OCI-LY7 (cell line): Measurements from ENCODE around the gene BBS5. TPM values are rescaled to one million over a fixed set of nuclear protein-coding genes. Genes with fewer than 3 reads are reported as not detected.

ENCODE experiments used
- BruUV-seq: library from RNA; stranded (reverse); fragments of 400-500 nt; replicated peaks from 2 replicates; lab custom pipeline; 2021; lab: Mats Ljungman, UMichigan
- CTCF ChIA-PET: fragments of 300-600 bp; sonication (Branson Sonifier 250); formaldehyde crosslinking; loops from one replicate; lab custom pipeline; 2022; ENCODE audit warnings: antibody characterized with exemption; ENCODE audit not compliant: unreplicated experiment; lab: Charles Lee
- POLR2A ChIA-PET: fragments of 300-600 bp; sonication (Branson Sonifier 250); formaldehyde crosslinking; loops from one replicate; lab custom pipeline; 2022; ENCODE audit warnings: antibody characterized with exemption; lab: Charles Lee
- DNase-seq: peaks from one replicate; pipeline ENCODE4 v3.0.0-alpha.2; 2015; ENCODE audit warnings: low spot score
- H2AFZ ChIP-seq: fragments of 200-600 bp; sonication (generic), shearing (Covaris generic); 2 replicates; pipeline ENCODE4 v1.6.1; 2014; ENCODE audit warnings: mild to moderate bottlenecking, antibody characterized with exemption, low read length, moderate library complexity
- H3K27ac ChIP-seq: fragments of 200-600 bp; sonication (generic); 2 replicates; pipeline ENCODE4 v1.5.1; 2014; ENCODE audit warnings: mixed run types, low read depth, mild to moderate bottlenecking, moderate library complexity, low read length, inconsistent platforms; ENCODE audit not compliant: poor library complexity, severe bottlenecking
- H3K36me3 ChIP-seq: fragments of 200-600 bp; sonication (generic); 2 replicates; pipeline ENCODE4 v1.6.1; 2014; ENCODE audit warnings: mild to moderate bottlenecking, antibody characterized with exemption, low read length, moderate library complexity, mixed read lengths; ENCODE audit not compliant: insufficient read depth
- H3K4me1 ChIP-seq: fragments of 200-600 bp; sonication (generic); 2 replicates; pipeline ENCODE4 v1.5.1; 2014; ENCODE audit warnings: mild to moderate bottlenecking, low read length; ENCODE audit not compliant: insufficient read depth, poor library complexity, severe bottlenecking
- H3K4me2 ChIP-seq: fragments of 200-600 bp; sonication (generic); 2 replicates; pipeline ENCODE4 v1.6.1; 2014; ENCODE audit warnings: mild to moderate bottlenecking, low read length
- H3K4me3 ChIP-seq: fragments of 200-600 bp; sonication (generic); 2 replicates; pipeline ENCODE4 v1.5.1; 2014; ENCODE audit warnings: mild to moderate bottlenecking, low read depth, low read length; ENCODE audit not compliant: poor library complexity, severe bottlenecking
- H3K79me2 ChIP-seq: fragments of 200-600 bp; sonication (generic); 2 replicates; pipeline ENCODE4 v1.6.1; 2016; ENCODE audit warnings: low read depth, mild to moderate bottlenecking, low read length, moderate library complexity, mixed read lengths; ENCODE audit not compliant: insufficient read depth
- H3K9me2 ChIP-seq: fragments of 200-600 bp; sonication (generic); 2 replicates; pipeline ENCODE4 v1.6.1; 2016; ENCODE audit warnings: mild to moderate bottlenecking, low read length, mixed read lengths; ENCODE audit not compliant: insufficient read depth
- H3K9me3 ChIP-seq: fragments of 200-600 bp; sonication (generic); 2 replicates; pipeline ENCODE4 v1.6.1; 2014; ENCODE audit warnings: mild to moderate bottlenecking, mixed run types, low read length, mixed read lengths
- H4K20me1 ChIP-seq: fragments of 200-600 bp; sonication (generic); 2 replicates; pipeline ENCODE4 v1.6.1; 2014; ENCODE audit warnings: mild to moderate bottlenecking, antibody characterized with exemption, low read length, moderate library complexity, mixed read lengths; ENCODE audit not compliant: insufficient read depth
- EZH2phosphoT487 ChIP-seq: fragments of 200-600 bp; sonication (generic); IDR thresholded peaks from 2 replicates; pipeline ENCODE4 v1.6.1; 2018; ENCODE audit warnings: low read depth, borderline replicate concordance, mild to moderate bottlenecking, mixed run types, antibody characterized with exemption, low read length, moderate library complexity, mixed read lengths
- intact Hi-C: fragments of 100-400 bp; cut with micrococcal nuclease; formaldehyde crosslinking; loops from one replicate; pipeline ENCODE4 v1.10.0; 2022; ENCODE audit not compliant: unreplicated experiment
- total RNA-seq, 2 experiments: library from RNA; depleted of rRNA in 1 of 2; stranded (reverse); fragments of >200 nt in 1 of 2; shearing (Covaris generic) in 1 of 2; gene quantifications; 2 replicates each; pipeline ENCODE4 v1.2.3, GENCODE V29; 2014 to 2022
- TF ChIP-seq, protein P1 (sequence below): fragments of 200-600 bp; sonication (generic); conservative IDR thresholded peaks from 2 replicates; pipeline ENCODE4 v1.5.1; 2014; ENCODE audit warnings: mild to moderate bottlenecking, antibody characterized with exemption, low read length, moderate library complexity, mixed read lengths

Gene BBS5
- total RNA-seq, 2 experiments from 2014 or later = 0.11 to 0.13 TPM

DNA sequence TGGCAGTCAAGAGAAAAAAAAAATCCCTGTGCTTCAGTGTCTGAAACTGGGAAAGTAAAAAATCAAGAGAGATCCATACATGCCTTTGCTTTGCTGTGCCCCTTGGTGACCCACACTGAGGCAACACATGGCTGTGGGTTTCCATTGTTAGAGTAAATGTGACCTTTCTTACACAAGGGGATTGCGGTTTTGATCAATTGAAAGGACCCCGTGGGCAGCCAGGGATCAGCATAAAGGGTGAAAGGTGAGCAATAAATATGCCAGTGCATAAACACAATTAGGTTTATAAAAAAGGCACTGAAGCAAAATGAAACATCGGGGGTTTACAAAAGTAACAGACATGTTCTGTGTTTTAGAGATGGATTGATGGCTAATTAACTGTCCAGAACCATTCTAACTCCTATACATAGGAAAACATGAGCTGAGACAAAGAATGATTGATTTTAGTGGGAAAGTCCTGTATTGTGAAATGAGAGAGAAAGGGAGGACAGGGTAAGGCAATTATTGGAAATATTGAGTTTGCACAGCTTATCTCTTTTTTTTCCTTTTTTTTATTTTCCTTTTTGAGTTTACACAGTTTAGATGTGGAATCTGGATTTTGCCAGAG, 40.7 kb upstream of the BBS5 start:
- Histone ChIP-seq H3K9me2 (no peaks in the 10 kb centered on the region), H3K79me2 (no peaks in the 10 kb centered on the region), H3K36me3 (no peaks in the 10 kb centered on the region), H3K9me3 (no peaks in the 10 kb centered on the region), H3K27ac (no peak overlapping the region), H3K4me2 (no peak overlapping the region), H2AFZ (no peak overlapping the region), H3K4me3 (no peak overlapping the region), H4K20me1 (no peaks in the 10 kb centered on the region), H3K4me1 (no peaks in the 10 kb centered on the region)
- CTCF ChIA-PET = no interaction called here
- no peak for DNase-seq
- no TSS peak for BruUV-seq
- no peak for TF ChIP-seq EZH2phosphoT487
- TF ChIP-seq, protein P1, sequence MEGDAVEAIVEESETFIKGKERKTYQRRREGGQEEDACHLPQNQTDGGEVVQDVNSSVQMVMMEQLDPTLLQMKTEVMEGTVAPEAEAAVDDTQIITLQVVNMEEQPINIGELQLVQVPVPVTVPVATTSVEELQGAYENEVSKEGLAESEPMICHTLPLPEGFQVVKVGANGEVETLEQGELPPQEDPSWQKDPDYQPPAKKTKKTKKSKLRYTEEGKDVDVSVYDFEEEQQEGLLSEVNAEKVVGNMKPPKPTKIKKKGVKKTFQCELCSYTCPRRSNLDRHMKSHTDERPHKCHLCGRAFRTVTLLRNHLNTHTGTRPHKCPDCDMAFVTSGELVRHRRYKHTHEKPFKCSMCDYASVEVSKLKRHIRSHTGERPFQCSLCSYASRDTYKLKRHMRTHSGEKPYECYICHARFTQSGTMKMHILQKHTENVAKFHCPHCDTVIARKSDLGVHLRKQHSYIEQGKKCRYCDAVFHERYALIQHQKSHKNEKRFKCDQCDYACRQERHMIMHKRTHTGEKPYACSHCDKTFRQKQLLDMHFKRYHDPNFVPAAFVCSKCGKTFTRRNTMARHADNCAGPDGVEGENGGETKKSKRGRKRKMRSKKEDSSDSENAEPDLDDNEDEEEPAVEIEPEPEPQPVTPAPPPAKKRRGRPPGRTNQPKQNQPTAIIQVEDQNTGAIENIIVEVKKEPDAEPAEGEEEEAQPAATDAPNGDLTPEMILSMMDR = no peak
- intact Hi-C loops = no loop called here
- POLR2A ChIA-PET = no interaction called here

DNA sequence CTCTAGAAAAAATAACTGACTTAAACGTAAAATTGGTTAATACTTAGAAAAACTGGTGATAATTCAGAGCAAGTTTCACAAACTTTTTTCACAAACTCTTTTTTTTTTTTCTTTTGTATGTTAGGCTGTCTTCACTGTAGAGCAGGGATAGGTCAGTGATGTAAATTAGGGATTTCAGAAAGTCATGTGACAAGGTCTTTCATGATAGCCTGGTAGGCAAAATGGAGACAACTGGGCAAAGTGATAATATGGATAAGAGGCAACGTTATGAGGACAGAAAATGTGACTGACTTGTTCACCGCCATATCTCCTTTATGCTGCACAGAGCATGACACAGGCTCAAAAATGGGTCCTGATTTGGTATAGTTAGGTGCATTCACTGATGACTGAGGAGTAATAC, 39.4 kb upstream of the BBS5 start:
- no peak overlapping the region for H3K27ac ChIP-seq
- no peaks in the 10 kb centered on the region for H4K20me1 ChIP-seq
- intact Hi-C loops = no loop called here
- H3K36me3 ChIP-seq = no peaks in the 10 kb centered on the region
- H3K9me3 ChIP-seq = no peaks in the 10 kb centered on the region
- no peak overlapping the region for H3K4me3 ChIP-seq
- H3K4me1 ChIP-seq = no peaks in the 10 kb centered on the region
- ChIA-PET POLR2A (no interaction called here), CTCF (no interaction called here)
- H3K9me2 ChIP-seq = no peaks in the 10 kb centered on the region
- no peak overlapping the region for H2AFZ ChIP-seq
- BruUV-seq = no TSS peak
- no peak for DNase-seq
- H3K4me2 ChIP-seq = no peak overlapping the region
- H3K79me2 ChIP-seq = no peaks in the 10 kb centered on the region
- TF ChIP-seq, protein P1 = no peak
- TF ChIP-seq EZH2phosphoT487 = no peak

DNA sequence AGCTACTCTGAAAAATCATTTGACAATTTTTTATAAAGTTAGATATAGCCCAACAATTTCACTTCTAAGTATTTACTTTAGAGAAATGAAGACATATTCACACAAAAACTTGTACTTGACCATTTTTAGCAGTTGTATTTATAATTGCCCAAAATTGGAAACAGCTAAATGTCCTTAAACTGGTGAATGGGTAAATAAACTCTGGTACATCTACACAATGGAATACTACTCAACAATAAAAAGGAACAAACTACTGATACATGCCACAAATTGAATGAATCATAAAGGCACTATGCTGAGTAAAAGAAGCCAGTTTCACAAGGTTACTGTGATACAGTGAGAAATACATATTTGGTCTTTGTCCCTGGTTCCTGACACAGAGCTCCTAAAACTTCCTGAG, 32.8 kb upstream of the BBS5 start:
- Histone ChIP-seq H3K4me3 (no peak overlapping the region), H3K9me2 (no peaks in the 10 kb centered on the region), H3K9me3 (no peaks in the 10 kb centered on the region), H3K36me3 (no peaks in the 10 kb centered on the region), H2AFZ (no peak overlapping the region), H4K20me1 (no peaks in the 10 kb centered on the region), H3K79me2 (no peaks in the 10 kb centered on the region), H3K4me1 (no peaks in the 10 kb centered on the region), H3K27ac (no peak overlapping the region), H3K4me2 (no peak overlapping the region)
- BruUV-seq = no TSS peak
- intact Hi-C loops = no loop called here
- ChIA-PET POLR2A (interaction anchor here (0.6 kb wide), 1 partner anchor 406 kb away, joined by 3 read pairs; no protein-coding TSS in a partner anchor), CTCF (no interaction called here)
- DNase-seq = no peak
- TF ChIP-seq, protein P1 = no peak
- TF ChIP-seq EZH2phosphoT487 = no peak
